OCI-LY3 (cell line): ENCODE measurements around the gene TLK1.

ENCODE experiments used
- H2AFZ ChIP-seq: fragments of 200-600, 300-600 bp; shearing (Covaris generic); 2 replicates; pipeline ENCODE4 v1.6.0; 2014; ENCODE audit warnings: antibody characterized with exemption, low read depth, low read length
- H3K27ac ChIP-seq: fragments of 200-600, 300-600 bp; sonication (generic); 2 replicates; pipeline ENCODE4 v1.5.1; 2014; ENCODE audit warnings: mild to moderate bottlenecking, low read length, moderate library complexity, mixed read lengths
- H3K27me3 ChIP-seq: fragments of 200-600, 300-600 bp; sonication (generic); 2 replicates; pipeline ENCODE4 v1.6.1; 2014; ENCODE audit warnings: low read depth, low read length, mixed read lengths
- H3K36me3 ChIP-seq: fragments of 200-600, 300-600 bp; sonication (generic); replicated peaks from 2 replicates; pipeline ENCODE3; 2014; ENCODE audit warnings: low read depth, low read length, mixed read lengths
- H3K4me1 ChIP-seq: fragments of 300-600, 200-600 bp; sonication (generic); 2 replicates; pipeline ENCODE4 v1.6.1; 2014; ENCODE audit warnings: low read length, mixed read lengths
- H3K4me2 ChIP-seq: fragments of 200-600, 300-600 bp; sonication (generic); 2 replicates; pipeline ENCODE4 v1.6.1; 2014; ENCODE audit warnings: low read length, mixed read lengths
- H3K4me3 ChIP-seq: fragments of 300-600, 200-600 bp; sonication (generic); 2 replicates; pipeline ENCODE4 v1.5.1; 2014; ENCODE audit warnings: antibody characterized with exemption, mild to moderate bottlenecking, low read length, moderate library complexity
- H3K79me2 ChIP-seq: fragments of 300-600, 200-600 bp; shearing (Covaris generic); 2 replicates; pipeline ENCODE4 v1.6.1; 2014; ENCODE audit warnings: mild to moderate bottlenecking, low read length, mixed read lengths
- H3K9ac ChIP-seq: fragments of 300-600, 200-600 bp; shearing (Covaris generic); 2 replicates; pipeline ENCODE4 v1.6.0; 2014; ENCODE audit warnings: mild to moderate bottlenecking, low read length, moderate library complexity
- H3K9me3 ChIP-seq: fragments of 200-600, 300-600 bp; shearing (Covaris generic); 2 replicates; pipeline ENCODE4 v1.6.1; 2014; ENCODE audit warnings: low read length, mixed read lengths; ENCODE audit not compliant: insufficient read depth
- H4K20me1 ChIP-seq: fragments of 200-600, 300-600 bp; sonication (generic); 2 replicates; pipeline ENCODE4 v1.6.1; 2016; ENCODE audit warnings: low read length, mixed read lengths; ENCODE audit not compliant: insufficient read depth
- CTCF ChIP-seq: fragments of 200-600, 300-600 bp; sonication (generic); IDR thresholded peaks from 2 replicates; pipeline ENCODE4 v1.5.1; 2014; ENCODE audit warnings: antibody characterized with exemption, low read length, low read depth
- EZH2phosphoT487 ChIP-seq: fragments of 200-600 bp; shearing (Covaris generic); IDR thresholded peaks from 2 replicates; pipeline ENCODE4 v1.6.1; 2018; ENCODE audit warnings: antibody characterized with exemption, mixed run types, low read depth

Gene TLK1

GRCh38 chr2:171069286-171069956 lies 91.3 kb downstream of the TLK1 start:
- peaks cover 4% of the 10 kb centered on the region for H3K36me3 ChIP-seq

DNA sequence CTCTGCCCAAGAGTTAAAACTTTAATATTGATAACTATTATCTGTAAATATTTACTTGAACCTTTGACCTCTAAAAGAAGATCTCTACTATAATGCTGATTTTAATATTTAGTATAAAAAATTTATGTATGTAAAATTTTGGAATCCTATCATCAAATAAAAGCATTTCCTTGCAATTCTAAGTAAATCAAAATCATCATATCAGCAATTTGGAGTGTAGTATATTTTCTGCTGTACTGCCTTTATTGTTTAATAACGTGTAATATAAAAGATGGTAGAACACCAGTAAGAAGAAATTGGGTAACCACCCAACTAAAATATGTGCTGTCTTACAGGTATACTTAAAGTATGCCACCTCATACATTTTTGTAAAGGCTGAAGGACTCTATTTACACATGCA lies 94.6 kb downstream of the TLK1 start:
- no peak overlapping the region for H3K27ac ChIP-seq
- no peaks in the 10 kb centered on the region for H3K27me3 ChIP-seq
- H3K79me2 ChIP-seq = no peaks in the 10 kb centered on the region; the same call in 1 of the 2 replicates
- TF ChIP-seq EZH2phosphoT487 (no peak), CTCF (no peak)
- peaks cover 4% of the 10 kb centered on the region for H3K36me3 ChIP-seq
- H3K9me3 ChIP-seq = no peaks in the 10 kb centered on the region
- no peak overlapping the region for H3K4me3 ChIP-seq
- no peak overlapping the region for H2AFZ ChIP-seq
- no peak overlapping the region for H3K4me2 ChIP-seq
- H3K4me1 ChIP-seq = no peaks in the 10 kb centered on the region
- peaks cover 3% of the 10 kb centered on the region; the same call in 1 of the 2 replicates for H4K20me1 ChIP-seq
- H3K9ac ChIP-seq = no peak overlapping the region

More at GRCh38 chr2:171069286-171069956, 91.3 kb downstream of the TLK1 start:
- H3K9me3 ChIP-seq = no peaks in the 10 kb centered on the region
- no peak for TF ChIP-seq CTCF
- TF ChIP-seq EZH2phosphoT487 = no peak
- H3K9ac ChIP-seq = no peak overlapping the region
- H3K4me2 ChIP-seq = no peak overlapping the region
- H3K27me3 ChIP-seq = no peaks in the 10 kb centered on the region
- H4K20me1 ChIP-seq = 0 out of 2 replicates have a peak, but pooled peaks cover 3% of the 10 kb centered on the region
- no peaks in the 10 kb centered on the region for H3K4me1 ChIP-seq
- no peak overlapping the region for H3K4me3 ChIP-seq
- no peak overlapping the region for H2AFZ ChIP-seq
- H3K79me2 ChIP-seq = no peaks in the 10 kb centered on the region
- H3K27ac ChIP-seq = no peak overlapping the region

GRCh38 chr2:171057575-171057974 lies 103.1 kb downstream of the TLK1 start:
- Histone ChIP-seq H3K4me3 (no peak overlapping the region), H3K4me1 (no peaks in the 10 kb centered on the region), H3K27me3 (no peaks in the 10 kb centered on the region), H3K79me2 (no peaks in the 10 kb centered on the region; the same call in 1 of the 2 replicates), H3K36me3 (peaks cover 27% of the 10 kb centered on the region), H2AFZ (no peak overlapping the region), H3K4me2 (no peak overlapping the region), H3K9me3 (no peaks in the 10 kb centered on the region), H3K9ac (no peak overlapping the region), H3K27ac (no peak overlapping the region), H4K20me1 (no peaks in the 10 kb centered on the region)
- TF ChIP-seq CTCF (no peak), EZH2phosphoT487 (no peak)

GRCh38 chr2:171056307-171056706 lies 104.4 kb downstream of the TLK1 start:
- Histone ChIP-seq H3K4me2 (no peak overlapping the region), H3K27ac (no peak overlapping the region), H3K4me1 (no peaks in the 10 kb centered on the region), H3K27me3 (no peaks in the 10 kb centered on the region), H3K79me2 (no peaks in the 10 kb centered on the region), H3K9ac (no peak overlapping the region), H3K9me3 (no peaks in the 10 kb centered on the region), H4K20me1 (no peaks in the 10 kb centered on the region), H3K36me3 (peaks cover 31% of the 10 kb centered on the region), H3K4me3 (no peak overlapping the region), H2AFZ (no peak overlapping the region)
- TF ChIP-seq EZH2phosphoT487 (no peak), CTCF (no peak)
